SJSA1 (cell line): ENCODE data around the gene HNRNPL. TPM values are rescaled to one million over a fixed set of nuclear protein-coding genes. Genes with fewer than 3 reads are reported as not detected.
A peak's percentile ranks its signal among the peaks of the same experiment; 100 is the strongest.
"Not testable (repeated sequence)": the region's sequence is repeated elsewhere in the genome, so short reads cannot be mapped to it uniquely, and the experiment has no call there.

Experiments
- DNase-seq, 2 experiments: peaks; one replicate each; pipeline ENCODE4 v3.0.0-alpha.2; 2015 to 2020; ENCODE audit warnings: low spot score in 2 of 2, low read depth in 1 of 2
- H3K27ac ChIP-seq: fragments of 250-450 bp; sonication (Bioruptor Pico); 2 replicates; pipeline ENCODE4 v1.5.1; 2020; ENCODE audit warnings: mild to moderate bottlenecking, moderate library complexity
- H3K27me3 ChIP-seq: fragments of 250-450 bp; sonication (Bioruptor Pico); replicated peaks from 2 replicates; pipeline ENCODE4 v1.5.1; 2020; ENCODE audit warnings: mild to moderate bottlenecking, moderate library complexity
- H3K36me3 ChIP-seq: fragments of 250-450 bp; sonication (Bioruptor Pico); 2 replicates; pipeline ENCODE4 v1.5.1; 2020; ENCODE audit warnings: mild to moderate bottlenecking
- H3K4me1 ChIP-seq: fragments of 250-450 bp; sonication (Bioruptor Pico); replicated peaks from 2 replicates; pipeline ENCODE4 v1.6.1; 2021; ENCODE audit warnings: mild to moderate bottlenecking
- H3K4me3 ChIP-seq: fragments of 250-450 bp; sonication (Bioruptor Pico); 2 replicates; pipeline ENCODE4 v1.5.1; 2020; ENCODE audit warnings: mild to moderate bottlenecking
- H3K9me3 ChIP-seq: fragments of 250-450 bp; sonication (Bioruptor Pico); replicated peaks from 2 replicates; pipeline ENCODE4 v1.5.1; 2020; ENCODE audit warnings: mild to moderate bottlenecking
- total RNA-seq: library from RNA; depleted of rRNA; stranded (reverse); fragments of >200 nt; shearing (Covaris generic); gene quantifications from 2 replicates; pipeline ENCODE4 v1.2.3, GENCODE V29; 2014

The HNRNPL gene
- total RNA-seq, 1 experiment from 2014 or later = 343 TPM

DNA sequence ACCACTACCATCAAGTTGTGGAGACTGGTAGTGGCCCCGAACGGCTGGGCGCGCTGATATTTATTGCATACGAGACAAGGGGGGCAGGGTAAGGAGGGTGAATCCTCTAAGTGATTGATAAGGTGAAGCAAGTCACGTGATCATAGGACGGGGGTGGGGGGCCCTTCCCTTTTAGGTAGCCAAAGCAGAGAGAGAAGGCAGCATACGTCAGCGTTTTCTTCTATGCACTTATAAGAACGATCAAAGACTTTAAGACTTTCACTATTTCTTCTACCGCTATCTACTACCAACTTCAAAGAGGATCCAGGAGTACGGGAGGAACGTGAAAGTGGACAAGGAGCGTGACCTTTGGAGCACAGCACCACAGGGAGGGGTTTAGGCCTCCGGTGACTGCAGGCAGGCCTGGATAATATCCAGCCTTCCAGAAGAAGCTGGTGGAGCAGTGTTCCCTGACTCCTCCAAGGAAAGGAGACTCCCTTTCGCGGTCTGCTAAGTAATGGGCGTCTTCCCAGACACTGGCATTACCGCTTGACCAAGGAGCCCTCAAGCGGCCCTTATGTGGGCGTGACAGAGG, 9.9 kb upstream of the HNRNPL start:
- not testable (repeated sequence) for DNase-seq

DNA sequence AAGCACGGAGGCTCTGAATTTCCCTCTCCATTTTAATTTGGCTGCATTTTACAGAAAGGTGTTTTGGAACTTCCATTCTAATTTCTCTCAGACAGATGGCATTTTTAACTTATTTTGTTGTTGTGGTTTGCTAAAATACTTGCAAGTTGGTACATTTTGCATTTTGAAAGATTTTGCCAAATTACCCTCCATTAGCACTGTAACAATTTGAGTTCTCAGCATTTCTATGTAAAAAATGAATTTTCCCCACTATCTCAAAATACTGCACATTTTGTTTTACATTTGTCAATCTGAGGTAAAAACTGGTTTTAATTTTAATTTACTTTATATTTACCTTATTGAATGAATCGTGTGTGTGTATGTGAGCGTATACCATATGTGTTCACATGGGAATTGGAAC, 7.0 kb upstream of the HNRNPL start:
- Histone ChIP-seq H3K4me3 (no peak overlapping the region), H3K27me3 (no peaks in the 10 kb centered on the region), H3K9me3 (no peaks in the 10 kb centered on the region), H3K27ac (no peak overlapping the region), H3K4me1 (peaks cover 5% of the 10 kb centered on the region), H3K36me3 (no peaks in the 10 kb centered on the region)
- no peak for DNase-seq

More for the DNA sequence above, 9.9 kb upstream of the HNRNPL start:
- H3K27ac ChIP-seq, H3K4me1 ChIP-seq, H3K4me3 ChIP-seq, H3K27me3 ChIP-seq, H3K36me3 ChIP-seq, H3K9me3 ChIP-seq: not testable (repeated sequence)

DNA sequence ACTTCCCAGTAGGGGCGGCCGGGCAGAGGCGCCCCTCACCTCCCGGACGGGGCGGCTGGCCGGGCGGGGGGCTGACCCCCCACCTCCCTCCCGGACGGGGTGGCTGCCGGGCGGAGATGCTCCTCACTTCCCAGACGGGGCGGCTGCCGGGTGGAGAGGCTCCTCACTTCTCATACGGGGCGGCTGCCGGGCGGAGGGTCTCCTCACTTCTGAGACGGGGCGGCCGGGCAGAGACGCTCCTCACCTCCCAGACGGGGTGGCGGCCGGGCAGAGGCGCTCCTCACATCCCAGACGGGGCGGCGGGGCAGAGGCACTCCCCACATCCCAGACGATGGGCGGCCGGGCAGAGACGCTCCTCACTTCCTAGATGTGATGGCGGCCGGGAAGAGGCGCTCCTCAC, 6.0 kb upstream of the HNRNPL start:
- not testable (repeated sequence) for DNase-seq, H3K4me3 ChIP-seq, H3K27ac ChIP-seq, H3K9me3 ChIP-seq, H3K27me3 ChIP-seq, H3K36me3 ChIP-seq
- H3K4me1 ChIP-seq = peaks cover 15% of the 10 kb centered on the region

GRCh38 chr19:38854961-38855360, 5.2 kb upstream of the HNRNPL start:
- H3K4me3 ChIP-seq, H3K9me3 ChIP-seq, DNase-seq, H3K27ac ChIP-seq, H3K36me3 ChIP-seq, H3K27me3 ChIP-seq: not testable (repeated sequence)
- peaks cover 17% of the 10 kb centered on the region for H3K4me1 ChIP-seq

DNA sequence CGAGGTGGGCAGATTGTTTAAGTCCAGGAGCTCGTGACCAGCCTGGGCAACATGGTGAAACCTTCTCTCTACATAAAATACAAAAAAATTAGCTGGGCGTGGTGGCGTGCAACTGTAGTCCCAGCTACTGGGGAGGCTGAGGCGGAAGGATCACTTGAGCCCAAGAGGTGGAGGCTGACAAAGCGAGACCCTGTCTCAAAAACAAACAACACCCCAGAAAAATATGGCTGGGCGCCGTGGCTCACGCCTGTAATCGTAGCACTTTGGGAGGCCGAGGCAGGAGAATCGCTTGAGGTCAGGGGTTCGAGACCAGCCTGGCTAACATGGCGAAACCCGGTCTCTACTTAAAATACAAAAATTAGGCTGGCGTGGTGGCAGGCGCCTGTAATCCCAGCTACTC, 3.4 kb upstream of the HNRNPL start:
- Histone ChIP-seq H3K4me3 (no peak overlapping the region), H3K4me1 (peaks cover 20% of the 10 kb centered on the region), H3K27ac (no peak overlapping the region), H3K27me3 (no peaks in the 10 kb centered on the region), H3K36me3 (peaks cover 14% of the 10 kb centered on the region), H3K9me3 (no peaks in the 10 kb centered on the region)
- DNase-seq = no peak

- Histone ChIP-seq H3K36me3 (peaks cover 21% of the 10 kb centered on the region), H3K4me3 (peak overlapping the region; percentile 58), H3K27ac (peak overlapping the region; percentile 88), H3K9me3 (no peaks in the 10 kb centered on the region), H3K4me1 (peaks cover 28% of the 10 kb centered on the region), H3K27me3 (no peaks in the 10 kb centered on the region)
- DNase-seq = peak; percentile 41 to 62
Observed at GRCh38 chr19:38852231-38853044, 2.7 kb upstream of the HNRNPL start.

DNA sequence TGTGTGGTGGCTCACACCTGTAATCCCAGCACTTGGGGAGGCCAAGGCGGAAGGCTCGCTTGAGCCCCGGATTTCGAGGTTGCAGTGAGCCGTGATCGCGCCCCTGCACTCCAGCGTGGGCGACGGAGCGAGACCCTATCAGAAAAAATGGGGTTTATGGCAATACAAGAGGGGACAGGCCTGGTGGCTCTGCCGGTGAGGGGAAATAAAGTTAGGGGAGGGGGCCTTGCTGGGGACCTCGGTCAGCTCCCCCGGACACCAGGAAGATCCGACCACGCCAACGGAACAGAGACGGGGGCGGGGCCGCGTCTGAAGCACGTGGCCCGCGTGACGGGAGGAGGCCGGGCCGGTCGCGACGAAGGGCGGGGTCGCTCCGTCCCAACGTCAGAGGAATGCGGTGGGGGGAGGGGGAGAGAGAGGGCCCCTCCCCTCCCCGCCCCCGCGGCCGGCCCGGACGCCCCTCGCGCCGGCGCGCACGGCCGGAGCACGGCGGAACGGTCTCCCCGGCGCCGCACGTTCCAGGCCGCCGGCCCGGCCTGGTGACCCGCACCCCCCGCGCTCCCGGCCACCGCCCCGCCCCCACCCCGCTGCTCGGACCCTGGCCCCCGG, 1.9 kb upstream of the HNRNPL start:
- H3K4me1 ChIP-seq = peaks cover 28% of the 10 kb centered on the region
- H3K27ac ChIP-seq = peak overlapping the region; percentile 88
- no peaks in the 10 kb centered on the region for H3K9me3 ChIP-seq
- peak; percentile 89 to 92 for DNase-seq
- peaks cover 29% of the 10 kb centered on the region for H3K36me3 ChIP-seq
- no peaks in the 10 kb centered on the region for H3K27me3 ChIP-seq
- peak overlapping the region; percentile 58 for H3K4me3 ChIP-seq

- Histone ChIP-seq H3K9me3 (no peaks in the 10 kb centered on the region), H3K27ac (peak overlapping the region; percentile 62), H3K4me3 (peak overlapping the region; percentile 58), H3K4me1 (peaks cover 28% of the 10 kb centered on the region), H3K36me3 (peaks cover 35% of the 10 kb centered on the region), H3K27me3 (no peaks in the 10 kb centered on the region)
- peak; percentile 59 to 61 for DNase-seq
Observed at GRCh38 chr19:38850976-38851621, 1.3 kb upstream of the HNRNPL start.

DNA sequence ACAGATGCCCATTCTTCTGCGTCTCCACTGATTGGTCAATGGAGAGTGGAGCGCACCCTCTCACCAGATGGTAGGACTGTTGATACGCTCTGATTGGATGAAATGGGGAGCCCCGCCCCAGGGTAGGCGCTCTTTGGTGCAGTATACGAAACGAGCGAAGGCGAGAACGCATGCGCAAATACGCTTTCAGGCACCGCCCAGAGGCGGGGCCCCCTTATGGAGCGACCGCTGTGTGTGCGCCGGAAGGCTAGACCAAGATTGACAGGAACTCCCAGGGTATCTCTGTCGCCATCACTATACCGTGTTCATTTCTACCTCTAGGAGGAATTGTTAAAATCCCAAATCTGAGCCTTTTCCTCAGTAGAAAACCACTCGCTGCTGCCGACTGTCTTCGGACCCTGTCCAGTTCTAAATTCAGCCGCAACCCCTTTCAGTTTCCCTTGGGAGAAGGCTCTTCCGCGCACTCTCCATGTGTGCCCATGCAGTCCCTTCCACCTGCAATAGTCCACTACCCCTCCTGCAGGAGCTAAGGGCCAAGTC, 720 bp upstream of the HNRNPL start:
- Histone ChIP-seq H3K4me3 (peak overlapping the region; percentile 58), H3K27ac (peak overlapping the region; percentile 62), H3K27me3 (no peaks in the 10 kb centered on the region), H3K4me1 (peaks cover 28% of the 10 kb centered on the region), H3K36me3 (peaks cover 41% of the 10 kb centered on the region), H3K9me3 (no peaks in the 10 kb centered on the region)
- DNase-seq = peak in 1 of 2 experiments; percentile 100

GRCh38 chr19:38849147-38849859, 483 bp downstream of the HNRNPL start:
- peak overlapping the region; percentile 95 for H3K4me3 ChIP-seq
- no peaks in the 10 kb centered on the region for H3K9me3 ChIP-seq
- H3K27me3 ChIP-seq = no peaks in the 10 kb centered on the region
- peak; percentile 95 to 98 for DNase-seq
- H3K36me3 ChIP-seq = peaks cover 53% of the 10 kb centered on the region
- H3K4me1 ChIP-seq = peaks cover 28% of the 10 kb centered on the region
- peak overlapping the region; percentile 100 for H3K27ac ChIP-seq

- peaks cover 61% of the 10 kb centered on the region for H3K36me3 ChIP-seq
- H3K4me1 ChIP-seq = peaks cover 28% of the 10 kb centered on the region
- H3K9me3 ChIP-seq = no peaks in the 10 kb centered on the region
- no peaks in the 10 kb centered on the region for H3K27me3 ChIP-seq
- H3K27ac ChIP-seq = peak overlapping the region; percentile 100
- no peak for DNase-seq
- peak overlapping the region; percentile 95 for H3K4me3 ChIP-seq
Observed at GRCh38 chr19:38848299-38849146, 1.3 kb downstream of the HNRNPL start.

GRCh38 chr19:38846097-38846496, 3.7 kb downstream of the HNRNPL start:
- Histone ChIP-seq H3K36me3 (peaks cover 85% of the 10 kb centered on the region), H3K4me1 (peaks cover 16% of the 10 kb centered on the region), H3K27ac (no peak overlapping the region), H3K27me3 (no peaks in the 10 kb centered on the region), H3K4me3 (no peak overlapping the region), H3K9me3 (no peaks in the 10 kb centered on the region)
- no peak for DNase-seq
